ENCODE measurements around the gene OR4K2. TPM values are rescaled to one million over a fixed set of nuclear protein-coding genes. Genes with fewer than 3 reads are reported as not detected.
"Not testable (repeated sequence)": the region's sequence is repeated elsewhere in the genome, so short reads cannot be mapped to it uniquely, and the experiment has no call there.

The OR4K2 gene, protein sequence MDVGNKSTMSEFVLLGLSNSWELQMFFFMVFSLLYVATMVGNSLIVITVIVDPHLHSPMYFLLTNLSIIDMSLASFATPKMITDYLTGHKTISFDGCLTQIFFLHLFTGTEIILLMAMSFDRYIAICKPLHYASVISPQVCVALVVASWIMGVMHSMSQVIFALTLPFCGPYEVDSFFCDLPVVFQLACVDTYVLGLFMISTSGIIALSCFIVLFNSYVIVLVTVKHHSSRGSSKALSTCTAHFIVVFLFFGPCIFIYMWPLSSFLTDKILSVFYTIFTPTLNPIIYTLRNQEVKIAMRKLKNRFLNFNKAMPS
- not detected for polyA plus RNA-seq (ENCODE audit: low read depth in 6 of 6)

GRCh38 chr14:19874842-19875241 is at the start of gene OR4K2:
TSS of gene OR4K2 (plus strand) at chr14:19875142. CDS start at chr14:19876268, 1,126 bp downstream.
- no peak for DNase-seq
- H3K9me3 Mint-ChIP-seq: no peaks in the 10 kb centered on the region
- no peaks in the 10 kb centered on the region for H3K27me3 Mint-ChIP-seq
- no peak for ATAC-seq (ENCODE audit: low read depth in 2 of 2)
- no peak within 1 kb of the TSS for H3K27ac Mint-ChIP-seq
- H3K4me3 Mint-ChIP-seq: no peak within 1 kb of the TSS
- H3K36me3 Mint-ChIP-seq: no peaks in the 10 kb centered on the region
- no peaks in the 10 kb centered on the region for H3K4me1 Mint-ChIP-seq

DNA sequence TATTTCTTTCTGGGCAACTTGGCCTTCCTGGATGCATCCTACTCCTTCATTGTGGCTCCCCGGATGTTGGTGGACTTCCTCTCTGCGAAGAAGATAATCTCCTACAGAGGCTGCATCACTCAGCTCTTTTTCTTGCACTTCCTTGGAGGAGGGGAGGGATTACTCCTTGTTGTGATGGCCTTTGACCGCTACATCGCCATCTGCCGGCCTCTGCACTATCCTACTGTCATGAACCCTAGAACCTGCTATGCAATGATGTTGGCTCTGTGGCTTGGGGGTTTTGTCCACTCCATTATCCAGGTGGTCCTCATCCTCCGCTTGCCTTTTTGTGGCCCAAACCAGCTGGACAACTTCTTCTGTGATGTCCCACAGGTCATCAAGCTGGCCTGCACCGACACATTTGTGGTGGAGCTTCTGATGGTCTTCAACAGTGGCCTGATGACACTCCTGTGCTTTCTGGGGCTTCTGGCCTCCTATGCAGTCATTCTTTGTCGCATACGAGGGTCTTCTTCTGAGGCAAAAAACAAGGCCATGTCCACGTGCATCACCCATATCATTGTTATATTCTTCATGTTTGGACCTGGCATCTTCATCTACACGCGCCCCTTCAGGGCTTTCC is 47.2 kb upstream of the OR4K2 start:
- DNase-seq; H3K27me3 Mint-ChIP-seq; H3K9me3 Mint-ChIP-seq; H3K27ac Mint-ChIP-seq; H3K4me1 Mint-ChIP-seq; H3K36me3 Mint-ChIP-seq; H3K4me3 Mint-ChIP-seq; ATAC-seq (ENCODE audit: low read depth in 2 of 2): not testable (repeated sequence)

DNA sequence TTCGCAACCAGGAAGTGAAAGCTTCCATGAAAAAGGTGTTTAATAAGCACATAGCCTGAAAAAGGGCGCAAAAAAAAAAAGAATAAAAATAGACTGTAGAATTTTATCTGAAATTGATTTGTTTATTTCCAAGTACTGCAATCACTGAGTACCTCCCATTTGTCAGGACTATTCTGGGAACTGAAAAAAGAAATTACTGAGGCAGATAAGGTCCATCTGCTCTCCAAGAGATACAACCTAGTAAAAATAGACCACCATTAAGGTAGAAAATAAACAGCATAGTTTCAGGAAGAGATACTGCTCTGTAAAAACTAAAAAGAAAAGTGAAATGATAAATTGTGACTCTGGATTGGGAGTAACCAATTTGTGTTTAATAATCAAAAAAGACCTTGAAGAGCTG is 46.6 kb upstream of the OR4K2 start:
- ATAC-seq (ENCODE audit: low read depth in 2 of 2) (no peak), DNase-seq (no peak)
- Mint-ChIP-seq H3K4me1 (no peaks in the 10 kb centered on the region), H3K4me3 (no peak overlapping the region), H3K36me3 (no peaks in the 10 kb centered on the region), H3K9me3 (peaks cover 0 to 9% (median 0%) of the 10 kb centered on the region in 7 donors), H3K27ac (no peak overlapping the region), H3K27me3 (no peaks in the 10 kb centered on the region)

GRCh38 chr14:19834203-19834848 is 40.6 kb upstream of the OR4K2 start:
- not testable (repeated sequence) for H3K4me3 Mint-ChIP-seq; ATAC-seq (ENCODE audit: low read depth in 2 of 2); DNase-seq; H3K27ac Mint-ChIP-seq; H3K36me3 Mint-ChIP-seq; H3K4me1 Mint-ChIP-seq; H3K9me3 Mint-ChIP-seq; H3K27me3 Mint-ChIP-seq

- no peak overlapping the region for H3K27ac Mint-ChIP-seq
- H3K4me1 Mint-ChIP-seq: no peaks in the 10 kb centered on the region
- H3K36me3 Mint-ChIP-seq: no peaks in the 10 kb centered on the region
- no peak for ATAC-seq (ENCODE audit: low read depth in 2 of 2)
- DNase-seq: no peak
- H3K4me3 Mint-ChIP-seq: no peak overlapping the region
- H3K27me3 Mint-ChIP-seq: no peaks in the 10 kb centered on the region
- peaks cover 0 to under 1% (median 0%) of the 10 kb centered on the region in 7 donors for H3K9me3 Mint-ChIP-seq
Measured at GRCh38 chr14:19838433-19838832, 36.5 kb upstream of the OR4K2 start.

- Mint-ChIP-seq H3K4me1 (no peaks in the 10 kb centered on the region), H3K9me3 (peaks cover 0 to 19% (median 3%) of the 10 kb centered on the region in 7 donors), H3K36me3 (no peaks in the 10 kb centered on the region), H3K27ac (no peak overlapping the region), H3K27me3 (no peaks in the 10 kb centered on the region), H3K4me3 (no peak overlapping the region)
- DNase-seq (no peak), ATAC-seq (ENCODE audit: low read depth in 2 of 2) (no peak)
Measured at GRCh38 chr14:19851365-19851764, 23.6 kb upstream of the OR4K2 start.

GRCh38 chr14:19866061-19866669 is 8.8 kb upstream of the OR4K2 start:
- not testable (repeated sequence) for ATAC-seq (ENCODE audit: low read depth in 2 of 2); H3K4me3 Mint-ChIP-seq; H3K9me3 Mint-ChIP-seq; H3K4me1 Mint-ChIP-seq; H3K27ac Mint-ChIP-seq; H3K27me3 Mint-ChIP-seq; H3K36me3 Mint-ChIP-seq; DNase-seq

DNA sequence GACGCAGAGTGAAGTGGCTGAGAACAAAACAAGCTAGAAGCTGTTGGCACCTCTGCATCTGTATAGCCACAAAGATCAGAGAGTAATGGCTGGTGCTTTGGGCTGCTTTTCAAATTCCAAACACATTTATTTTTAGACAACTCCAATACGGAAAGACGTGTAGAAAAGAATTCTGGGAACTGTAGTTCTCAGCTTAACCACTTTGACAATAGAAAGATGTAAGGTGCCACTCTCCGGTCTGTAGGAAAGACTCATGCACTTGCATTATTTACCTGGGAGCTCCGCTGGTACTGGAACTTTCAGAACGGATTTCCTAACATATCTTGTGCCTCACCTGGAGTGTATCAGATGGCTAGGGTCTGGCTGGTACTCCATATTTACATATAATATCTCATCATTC is 1.8 kb upstream of the OR4K2 start:
- Mint-ChIP-seq H3K27ac (no peak overlapping the region), H3K27me3 (no peaks in the 10 kb centered on the region), H3K4me1 (no peaks in the 10 kb centered on the region), H3K36me3 (no peaks in the 10 kb centered on the region), H3K9me3 (no peaks in the 10 kb centered on the region), H3K4me3 (no peak overlapping the region)
- ATAC-seq (ENCODE audit: low read depth in 2 of 2): no peak
- no peak for DNase-seq

GRCh38 chr14:19878029-19878642 is 3.2 kb downstream of the OR4K2 start:
- Mint-ChIP-seq H3K4me1 (no peaks in the 10 kb centered on the region), H3K36me3 (no peaks in the 10 kb centered on the region), H3K27me3 (no peaks in the 10 kb centered on the region), H3K9me3 (no peaks in the 10 kb centered on the region), H3K4me3 (no peak overlapping the region), H3K27ac (no peak overlapping the region)
- ATAC-seq (ENCODE audit: low read depth in 2 of 2): no peak
- DNase-seq: no peak

DNA sequence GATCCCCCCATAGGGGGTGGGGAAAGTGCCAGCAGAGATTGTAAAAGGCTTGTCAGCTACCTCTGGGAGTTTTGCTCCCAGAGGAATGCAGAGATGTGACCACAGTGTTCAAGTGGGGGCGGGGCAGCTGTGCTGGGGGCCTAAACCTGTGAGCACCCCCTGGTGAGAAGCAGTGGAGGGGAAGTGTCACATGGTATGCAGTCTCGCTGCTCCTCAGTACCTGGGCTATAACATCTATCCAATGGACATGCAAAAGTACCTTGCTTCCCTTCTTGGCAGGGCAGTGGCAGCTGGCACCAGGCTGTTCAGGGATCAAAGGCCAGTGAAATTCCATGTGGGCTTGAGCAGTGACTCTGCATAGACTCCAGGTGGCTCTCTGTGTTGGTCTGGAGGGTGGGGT is 20.3 kb downstream of the OR4K2 start:
- peaks cover 7 to 25% of the 10 kb centered on the region in 2 donors for H3K36me3 Mint-ChIP-seq
- no peak for ATAC-seq (ENCODE audit: low read depth in 2 of 2)

DNA sequence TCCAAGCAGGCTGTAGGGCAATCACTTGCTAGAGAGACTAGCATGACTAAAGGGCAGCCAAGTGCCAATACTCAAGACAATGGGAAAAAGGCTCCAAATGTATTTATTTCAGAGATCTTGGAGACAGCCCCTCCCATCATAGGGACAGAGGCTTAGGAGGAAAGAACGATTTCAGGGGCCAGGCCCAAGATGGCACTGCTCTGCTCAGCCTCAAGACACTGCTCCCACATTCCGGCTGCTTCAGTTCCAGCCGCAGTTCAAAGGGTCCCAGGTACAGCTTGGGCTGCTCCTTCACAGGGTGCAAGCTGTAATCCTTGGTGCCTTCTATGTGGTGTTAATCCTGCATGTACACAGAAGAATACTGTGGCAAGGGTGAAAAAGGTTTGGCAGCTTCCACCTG is 26.1 kb downstream of the OR4K2 start:
- DNase-seq (no peak), ATAC-seq (ENCODE audit: low read depth in 2 of 2) (no peak)
- Mint-ChIP-seq H3K27ac (no peak overlapping the region), H3K9me3 (peaks cover 9 to 57% (median 25%) of the 10 kb centered on the region in 7 donors), H3K4me1 (no peaks in the 10 kb centered on the region), H3K4me3 (no peak overlapping the region), H3K27me3 (no peaks in the 10 kb centered on the region), H3K36me3 (peaks cover 6 to 7% of the 10 kb centered on the region in 2 donors)

More for the DNA sequence above, 20.3 kb downstream of the OR4K2 start:
- no peak overlapping the region for H3K4me3 Mint-ChIP-seq
- H3K27ac Mint-ChIP-seq: no peak overlapping the region
- DNase-seq: no peak
- H3K27me3 Mint-ChIP-seq: no peaks in the 10 kb centered on the region
- peaks cover 7 to 60% (median 38%) of the 10 kb centered on the region in 7 donors for H3K9me3 Mint-ChIP-seq
- H3K4me1 Mint-ChIP-seq: no peaks in the 10 kb centered on the region

GRCh38 chr14:19902409-19902808 is 27.5 kb downstream of the OR4K2 start:
- H3K9me3 Mint-ChIP-seq: peaks cover 5 to 43% (median 10%) of the 10 kb centered on the region in 7 donors
- no peaks in the 10 kb centered on the region for H3K27me3 Mint-ChIP-seq
- H3K36me3 Mint-ChIP-seq: no peaks in the 10 kb centered on the region
- no peak overlapping the region for H3K4me3 Mint-ChIP-seq
- H3K4me1 Mint-ChIP-seq: no peaks in the 10 kb centered on the region
- H3K27ac Mint-ChIP-seq: peak overlapping the region in 1 of 6 donors; percentile 22
- DNase-seq (no peak), ATAC-seq (ENCODE audit: low read depth in 2 of 2) (no peak)

- no peak overlapping the region for H3K4me3 Mint-ChIP-seq
- ATAC-seq (ENCODE audit: low read depth in 2 of 2): no peak
- H3K4me1 Mint-ChIP-seq: no peaks in the 10 kb centered on the region
- H3K9me3 Mint-ChIP-seq: peaks cover 3 to 27% (median 8%) of the 10 kb centered on the region in 7 donors
- H3K36me3 Mint-ChIP-seq: no peaks in the 10 kb centered on the region
- H3K27me3 Mint-ChIP-seq: peaks cover 0 to 6% (median 0%) of the 10 kb centered on the region in 3 donors
- H3K27ac Mint-ChIP-seq: no peak overlapping the region
- no peak for DNase-seq
Measured at GRCh38 chr14:19906665-19907064, 31.7 kb downstream of the OR4K2 start.

Data from naive B cell (primary cell).